OCI-M1 (cell line): ENCODE measurements around the gene PARN.
A peak's percentile ranks its signal among the peaks of the same experiment; 100 is the strongest.
"Not testable (repeated sequence)": the region's sequence is repeated elsewhere in the genome, so short reads cannot be mapped to it uniquely, and the experiment has no call there.

ENCODE experiments used
- DNase-seq: peaks from one replicate; lab custom pipeline; 2025; lab: John Stamatoyannopoulos, UW

PARN gene

GRCh38 chr16:14632693-14633569 lies 2.9 kb upstream of the PARN start, which contains the start of gene BFAR:
Gene BFAR, plus strand, starts transcription at chr16:14632951. Its CDS starts 11,396 bp downstream, at chr16:14644347.
- DNase-seq, result peak; percentile 99

- not testable (repeated sequence) for DNase-seq
Observed at GRCh38 chr16:14630620-14631330, 715 bp upstream of the PARN start.

- no peak for DNase-seq
Observed at GRCh38 chr16:14629612-14629918, 495 bp downstream of the PARN start.

GRCh38 chr16:14628806-14629611 lies 1.1 kb downstream of the PARN start:
- DNase-seq, result no peak

- DNase-seq, result no peak
Observed at GRCh38 chr16:14627078-14627477, 3.0 kb downstream of the PARN start.

- DNase-seq, result no peak
Observed at GRCh38 chr16:14618566-14618965, 11.5 kb downstream of the PARN start.

GRCh38 chr16:14616280-14616679 lies 13.8 kb downstream of the PARN start:
- DNase-seq, result no peak

- no peak for DNase-seq
Observed at GRCh38 chr16:14613991-14614390, 16.1 kb downstream of the PARN start.

- no peak for DNase-seq
Observed at GRCh38 chr16:14611660-14612059, 18.4 kb downstream of the PARN start.

- DNase-seq, result no peak
Observed at GRCh38 chr16:14609716-14610115, 20.3 kb downstream of the PARN start.

GRCh38 chr16:14608604-14609003 lies 21.5 kb downstream of the PARN start:
- no peak for DNase-seq

- DNase-seq, result no peak
Observed at GRCh38 chr16:14608111-14608566, 21.9 kb downstream of the PARN start.

- no peak for DNase-seq
Observed at GRCh38 chr16:14606102-14606501, 24.0 kb downstream of the PARN start.

GRCh38 chr16:14602443-14602963 lies 27.6 kb downstream of the PARN start:
- no peak for DNase-seq

- peak; percentile 29 for DNase-seq
Observed at GRCh38 chr16:14600164-14600563, 29.9 kb downstream of the PARN start.

- no peak for DNase-seq
Observed at GRCh38 chr16:14586637-14587305, 43.3 kb downstream of the PARN start.

GRCh38 chr16:14585287-14585686 lies 44.8 kb downstream of the PARN start:
- no peak for DNase-seq

GRCh38 chr16:14580926-14581325 lies 49.1 kb downstream of the PARN start:
- DNase-seq, result not testable (repeated sequence)

GRCh38 chr16:14579266-14579665 lies 50.8 kb downstream of the PARN start:
- DNase-seq, result no peak

- no peak for DNase-seq
Observed at GRCh38 chr16:14576532-14576931, 53.5 kb downstream of the PARN start.

- DNase-seq, result no peak
Observed at GRCh38 chr16:14576069-14576468, 54.0 kb downstream of the PARN start.
